HEK293 (cell line): ENCODE data around the gene SORD.
"Not testable (repeated sequence)": the region's sequence is repeated elsewhere in the genome, so short reads cannot be mapped to it uniquely, and the experiment has no call there.

ENCODE experiments used
- CTCF ChIA-PET: fragments of 350-600 bp; formaldehyde crosslinking; extraction: SDS; loops from one replicate; lab custom pipeline; 2021; ENCODE audit warnings: antibody characterized with exemption; lab: Yijun Ruan, JAX
- POLR2A ChIA-PET: fragments of 300-600 bp; formaldehyde crosslinking; extraction: SDS; loops from one replicate; lab custom pipeline; 2020; ENCODE audit warnings: antibody characterized with exemption, inconsistent platforms; lab: Yijun Ruan, JAX
- H3K27ac ChIP-seq: fragments of 200-500 bp; sonication (Bioruptor generic); 2 replicates; pipeline ENCODE4 v1.5.1; 2014; ENCODE audit warnings: low read depth, low read length, control low read depth, inconsistent platforms; ENCODE audit errors: extremely low read depth
- H3K36me3 ChIP-seq, 2 experiments: fragments of 200-500 bp in 1 of 2; sonication (Bioruptor generic) in 1 of 2; 1 replicate in 1 of 2; 2 replicates in 1 of 2; pipeline ENCODE4 v1.5.1; 2014 to 2017; ENCODE audit warnings: inconsistent platforms in 2 of 2, low read length in 2 of 2; ENCODE audit not compliant: control insufficient read depth in 2 of 2, insufficient read depth in 1 of 2
- H3K4me1 ChIP-seq: fragments of 200-500 bp; sonication (Bioruptor generic); 2 replicates; pipeline ENCODE4 v1.5.1; 2014; ENCODE audit warnings: mild to moderate bottlenecking, low read length, inconsistent platforms; ENCODE audit not compliant: control insufficient read depth, insufficient read depth
- H3K4me3 ChIP-seq: 2 replicates; pipeline ENCODE4 v1.5.1; 2011; ENCODE audit warnings: low read depth, mild to moderate bottlenecking, control low read depth, low read length, moderate library complexity
- H3K9me3 ChIP-seq: fragments of 200-500 bp; sonication (Bioruptor generic); 2 replicates; pipeline ENCODE4 v1.5.1; 2014; ENCODE audit warnings: low read depth, low read length, inconsistent platforms; ENCODE audit not compliant: control insufficient read depth, insufficient read depth
- BCL11B ChIP-seq: fragments of 450-650 bp; formaldehyde crosslinking; IDR thresholded peaks from 2 replicates; pipeline ENCODE4 v1.5.1; 2016; ENCODE audit warnings: low read depth, missing biosample characterization, missing genetic modification characterization
- IKZF3 ChIP-seq: fragments of 450-650 bp; IDR thresholded peaks from 2 replicates; pipeline ENCODE4 v1.5.0; 2018; ENCODE audit warnings: missing biosample characterization, mild to moderate bottlenecking, missing genetic modification characterization, moderate library complexity
- KLF8 ChIP-seq: fragments of 450-650 bp; formaldehyde crosslinking; IDR thresholded peaks from 2 replicates; pipeline ENCODE4 v1.5.1; 2016; ENCODE audit warnings: missing biosample characterization, missing genetic modification characterization
- SCRT2 ChIP-seq: fragments of 450-650 bp; formaldehyde crosslinking; IDR thresholded peaks from 2 replicates; pipeline ENCODE4 v1.5.1; 2016; ENCODE audit warnings: missing biosample characterization, missing genetic modification characterization
- SETDB1 ChIP-seq: IDR thresholded peaks from one replicate; pipeline ENCODE4 v1.6.1; 2017; ENCODE audit warnings: mild to moderate bottlenecking, low read length, moderate library complexity, mixed read lengths; ENCODE audit not compliant: insufficient read length
- SP2 ChIP-seq: fragments of 450-650 bp; formaldehyde crosslinking; IDR thresholded peaks from 2 replicates; pipeline ENCODE4 v1.5.1; 2016; ENCODE audit warnings: missing biosample characterization, missing genetic modification characterization
- ZBTB21 ChIP-seq: fragments of 450-650 bp; formaldehyde crosslinking; IDR thresholded peaks from 2 replicates; pipeline ENCODE4 v1.5.1; 2017; ENCODE audit warnings: missing biosample characterization, missing genetic modification characterization
- ZIC2 ChIP-seq: fragments of 450-650 bp; formaldehyde crosslinking; IDR thresholded peaks from 2 replicates; pipeline ENCODE4 v1.5.1; 2016; ENCODE audit warnings: missing biosample characterization, missing genetic modification characterization
- ZNF157 ChIP-seq: fragments of 450-650 bp; formaldehyde crosslinking; IDR thresholded peaks from 2 replicates; pipeline ENCODE4 v1.5.1; 2016; ENCODE audit warnings: missing biosample characterization, missing genetic modification characterization
- ZNF16 ChIP-seq: fragments of 450-650 bp; formaldehyde crosslinking; IDR thresholded peaks from 2 replicates; pipeline ENCODE4 v1.5.1; 2016; ENCODE audit warnings: low read depth, missing biosample characterization, missing genetic modification characterization
- ZNF175 ChIP-seq: fragments of 450-650 bp; formaldehyde crosslinking; IDR thresholded peaks from 2 replicates; pipeline ENCODE4 v1.5.1; 2016; ENCODE audit warnings: missing biosample characterization, missing genetic modification characterization
- ZNF19 ChIP-seq: fragments of 450-650 bp; formaldehyde crosslinking; IDR thresholded peaks from 2 replicates; pipeline ENCODE4; 2016; ENCODE audit warnings: missing biosample characterization, missing genetic modification characterization, low read depth
- ZNF24 ChIP-seq: fragments of 450-650 bp; formaldehyde crosslinking; IDR thresholded peaks from 2 replicates; pipeline ENCODE4 v1.5.1; 2016; ENCODE audit warnings: missing biosample characterization, missing genetic modification characterization
- ZNF292 ChIP-seq: fragments of 450-650 bp; formaldehyde crosslinking; IDR thresholded peaks from 2 replicates; pipeline ENCODE4 v1.5.1; 2016; ENCODE audit warnings: low read depth, missing biosample characterization, missing genetic modification characterization, borderline replicate concordance
- ZNF302 ChIP-seq: fragments of 450-650 bp; formaldehyde crosslinking; IDR thresholded peaks from 2 replicates; pipeline ENCODE4 v1.5.1; 2016; ENCODE audit warnings: missing biosample characterization, missing genetic modification characterization, low read depth
- ZNF366 ChIP-seq: fragments of 450-650 bp; formaldehyde crosslinking; conservative IDR thresholded peaks from 2 replicates; pipeline ENCODE4 v1.5.1; 2016; ENCODE audit warnings: missing biosample characterization, missing genetic modification characterization
- ZNF394 ChIP-seq: fragments of 450-650 bp; formaldehyde crosslinking; IDR thresholded peaks from 2 replicates; pipeline ENCODE4 v1.5.1; 2016; ENCODE audit warnings: missing biosample characterization, missing genetic modification characterization, mild to moderate bottlenecking, moderate library complexity, borderline replicate concordance
- ZNF404 ChIP-seq: fragments of 450-650 bp; formaldehyde crosslinking; IDR thresholded peaks from 2 replicates; pipeline ENCODE4 v1.5.1; 2017; ENCODE audit warnings: missing biosample characterization, missing genetic modification characterization
- ZNF548 ChIP-seq: fragments of 450-650 bp; formaldehyde crosslinking; IDR thresholded peaks from 2 replicates; pipeline ENCODE4 v1.5.1; 2016; ENCODE audit warnings: missing biosample characterization, missing genetic modification characterization
- ZNF561 ChIP-seq: fragments of 450-650 bp; IDR thresholded peaks from 2 replicates; pipeline ENCODE4 v1.5.1; 2018; ENCODE audit warnings: missing biosample characterization, missing genetic modification characterization, borderline replicate concordance
- ZNF596 ChIP-seq: fragments of 450-650 bp; IDR thresholded peaks from 2 replicates; pipeline ENCODE4 v1.5.0; 2018; ENCODE audit warnings: missing biosample characterization, mild to moderate bottlenecking, missing genetic modification characterization, moderate library complexity
- ZNF658 ChIP-seq: fragments of 450-650 bp; formaldehyde crosslinking; IDR thresholded peaks from 2 replicates; pipeline ENCODE4; 2016; ENCODE audit warnings: missing biosample characterization, missing genetic modification characterization
- ZNF768 ChIP-seq: fragments of 450-650 bp; formaldehyde crosslinking; IDR thresholded peaks from 2 replicates; pipeline ENCODE4 v1.5.1; 2018; ENCODE audit warnings: missing biosample characterization, mild to moderate bottlenecking, missing genetic modification characterization
- ZNF830 ChIP-seq: fragments of 450-650 bp; IDR thresholded peaks from 2 replicates; pipeline ENCODE4 v1.5.0; 2018; ENCODE audit warnings: missing biosample characterization, missing genetic modification characterization, low read depth, mild to moderate bottlenecking, moderate library complexity
- ZNF843 ChIP-seq: fragments of 450-650 bp; formaldehyde crosslinking; IDR thresholded peaks from 2 replicates; pipeline ENCODE4 v1.5.1; 2016; ENCODE audit warnings: missing biosample characterization, missing genetic modification characterization
- TF ChIP-seq, protein P1 (sequence below): fragments of 450-650 bp; formaldehyde crosslinking; IDR thresholded peaks from 2 replicates; pipeline ENCODE4 v1.5.1; 2016; ENCODE audit warnings: missing biosample characterization, missing genetic modification characterization
- TF ChIP-seq, protein P2 (sequence below): fragments of 450-650 bp; formaldehyde crosslinking; IDR thresholded peaks from 2 replicates; pipeline ENCODE4 v1.5.1; 2016; ENCODE audit warnings: missing biosample characterization, missing genetic modification characterization

Gene SORD

DNA sequence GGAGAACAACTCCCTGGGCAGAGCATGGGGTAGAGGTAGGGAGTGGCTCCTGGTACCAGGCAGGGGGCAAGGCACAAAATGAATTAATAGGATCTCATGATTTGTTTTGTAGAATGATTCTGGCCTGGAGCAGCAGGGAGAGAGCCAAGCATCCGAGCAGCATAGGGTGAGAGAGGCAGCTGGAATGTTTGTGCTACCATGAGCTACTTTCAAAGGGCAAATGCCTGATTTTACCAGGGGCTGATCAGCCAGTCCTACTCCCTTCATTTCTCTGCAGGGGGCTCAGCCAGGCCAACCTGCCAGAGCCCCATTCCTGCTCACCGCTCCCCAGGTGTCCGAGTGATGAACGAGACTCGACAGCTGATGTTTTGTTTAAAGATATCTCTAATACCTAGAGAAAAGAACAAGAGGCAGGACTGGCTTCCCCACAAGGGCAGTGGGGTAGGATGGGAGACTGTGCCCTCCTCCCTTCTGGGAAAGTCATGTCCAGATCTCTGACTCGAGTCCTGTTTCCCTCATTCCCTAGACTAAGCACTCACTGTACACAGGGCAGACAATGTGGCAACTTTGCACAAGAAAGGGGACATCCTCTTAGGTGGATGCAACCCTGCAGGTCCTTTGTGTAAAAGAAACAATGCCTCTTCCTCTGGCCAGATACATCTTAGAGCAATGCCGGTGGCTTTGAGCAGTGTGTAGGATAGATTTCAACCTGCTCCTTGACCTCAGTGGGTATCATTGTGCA, 78.1 kb downstream of the SORD start:
- Histone ChIP-seq H3K4me3 (no peak overlapping the region), H3K27ac (no peak overlapping the region), H3K9me3 (no peaks in the 10 kb centered on the region), H3K36me3 (no peaks in the 10 kb centered on the region), H3K4me1 (no peaks in the 10 kb centered on the region)
- CTCF ChIA-PET = interaction anchor here (0.6 to 1.5 kb wide), 2 partner anchors 17 to 97 kb away, joined by 3 to 8 read pairs; no protein-coding TSS in a partner anchor
- POLR2A ChIA-PET = no interaction called here
- TF ChIP-seq ZNF658 (tag by site-specific recombination) = no peak
- TF ChIP-seq ZIC2 = peak; percentile 31; the same call in 1 of the 2 replicates
- no peak for TF ChIP-seq ZNF843 (tag by site-specific recombination)
- TF ChIP-seq ZNF561 (tag by site-specific recombination) = no peak

DNA sequence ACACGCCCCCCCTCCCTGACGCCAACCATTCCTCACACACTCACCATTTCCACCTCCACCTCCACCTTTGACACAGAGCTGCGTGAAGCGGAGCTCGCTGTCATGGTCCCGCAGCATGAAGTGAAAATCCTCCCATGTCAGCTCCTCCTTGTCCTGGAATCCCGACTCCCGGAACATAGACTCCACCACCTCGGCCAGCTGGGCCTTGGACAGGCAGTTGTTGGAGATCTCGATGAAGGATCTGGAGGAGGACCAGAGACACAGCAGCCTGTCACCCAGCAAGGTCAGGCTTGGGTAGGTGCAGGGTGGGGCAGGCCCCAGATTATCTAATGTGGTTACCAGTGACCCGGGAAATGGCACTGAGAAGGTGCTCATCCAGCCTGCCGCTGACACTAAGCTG, 78.8 kb downstream of the SORD start:
- POLR2A ChIA-PET = no interaction called here
- CTCF ChIA-PET = interaction anchor here (1.0 kb wide), 1 partner anchor 16 kb away, joined by 7 read pairs; no protein-coding TSS in a partner anchor
- no peak overlapping the region for H3K27ac ChIP-seq
- TF ChIP-seq ZNF843 (tag by site-specific recombination) (no peak), BCL11B (no peak), ZNF404 (tag by site-specific recombination) (no peak), ZNF157 (tag by site-specific recombination) (no peak), SETDB1 (no peak), ZNF302 (tag by site-specific recombination) (no peak), ZNF175 (tag by site-specific recombination) (no peak), IKZF3 (tag by site-specific recombination) (no peak), SCRT2 (tag by site-specific recombination) (no peak), SP2 (tag by site-specific recombination) (no peak), ZNF292 (no peak), ZNF596 (tag by site-specific recombination) (no peak), ZBTB21 (no peak), ZNF830 (tag by site-specific recombination) (no peak)
- H3K4me1 ChIP-seq = no peaks in the 10 kb centered on the region
- H3K4me3 ChIP-seq = no peak overlapping the region
- no peaks in the 10 kb centered on the region for H3K9me3 ChIP-seq
- no peaks in the 10 kb centered on the region for H3K36me3 ChIP-seq

DNA sequence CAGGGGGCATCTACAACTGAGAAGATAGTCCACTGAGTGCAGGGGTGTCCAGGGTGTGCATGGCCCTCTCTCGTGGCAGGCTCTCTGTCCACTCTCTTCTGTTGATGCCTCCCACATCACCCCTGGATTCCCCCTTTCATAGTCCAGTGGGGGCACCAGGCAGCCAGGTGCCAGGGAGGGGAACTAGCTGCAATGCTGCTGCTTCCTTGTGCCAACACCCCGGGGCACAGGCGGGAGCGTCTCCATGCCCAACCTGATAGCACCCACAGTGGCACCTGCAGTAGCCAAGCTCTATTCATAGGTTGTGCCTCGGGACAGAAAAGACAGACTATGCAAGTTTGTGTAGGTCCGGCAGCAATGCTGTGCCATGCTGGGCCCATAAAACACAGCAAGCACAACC, 79.2 kb downstream of the SORD start:
- Histone ChIP-seq H3K27ac (no peak overlapping the region), H3K4me1 (no peaks in the 10 kb centered on the region), H3K4me3 (no peak overlapping the region), H3K9me3 (no peaks in the 10 kb centered on the region), H3K36me3 (no peaks in the 10 kb centered on the region)
- CTCF ChIA-PET = interaction anchor here (1.0 kb wide), 1 partner anchor 16 kb away, joined by 7 read pairs; no protein-coding TSS in a partner anchor
- TF ChIP-seq ZNF16 (tag by site-specific recombination) = no peak
- TF ChIP-seq ZNF366 (tag by site-specific recombination) = no peak
- TF ChIP-seq, protein P1, sequence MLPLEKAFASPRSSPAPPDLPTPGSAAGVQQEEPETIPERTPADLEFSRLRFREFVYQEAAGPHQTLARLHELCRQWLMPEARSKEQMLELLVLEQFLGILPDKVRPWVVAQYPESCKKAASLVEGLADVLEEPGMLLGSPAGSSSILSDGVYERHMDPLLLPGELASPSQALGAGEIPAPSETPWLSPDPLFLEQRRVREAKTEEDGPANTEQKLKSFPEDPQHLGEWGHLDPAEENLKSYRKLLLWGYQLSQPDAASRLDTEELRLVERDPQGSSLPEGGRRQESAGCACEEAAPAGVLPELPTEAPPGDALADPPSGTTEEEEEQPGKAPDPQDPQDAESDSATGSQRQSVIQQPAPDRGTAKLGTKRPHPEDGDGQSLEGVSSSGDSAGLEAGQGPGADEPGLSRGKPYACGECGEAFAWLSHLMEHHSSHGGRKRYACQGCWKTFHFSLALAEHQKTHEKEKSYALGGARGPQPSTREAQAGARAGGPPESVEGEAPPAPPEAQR (tag by site-specific recombination) = no peak
- TF ChIP-seq, protein P2, sequence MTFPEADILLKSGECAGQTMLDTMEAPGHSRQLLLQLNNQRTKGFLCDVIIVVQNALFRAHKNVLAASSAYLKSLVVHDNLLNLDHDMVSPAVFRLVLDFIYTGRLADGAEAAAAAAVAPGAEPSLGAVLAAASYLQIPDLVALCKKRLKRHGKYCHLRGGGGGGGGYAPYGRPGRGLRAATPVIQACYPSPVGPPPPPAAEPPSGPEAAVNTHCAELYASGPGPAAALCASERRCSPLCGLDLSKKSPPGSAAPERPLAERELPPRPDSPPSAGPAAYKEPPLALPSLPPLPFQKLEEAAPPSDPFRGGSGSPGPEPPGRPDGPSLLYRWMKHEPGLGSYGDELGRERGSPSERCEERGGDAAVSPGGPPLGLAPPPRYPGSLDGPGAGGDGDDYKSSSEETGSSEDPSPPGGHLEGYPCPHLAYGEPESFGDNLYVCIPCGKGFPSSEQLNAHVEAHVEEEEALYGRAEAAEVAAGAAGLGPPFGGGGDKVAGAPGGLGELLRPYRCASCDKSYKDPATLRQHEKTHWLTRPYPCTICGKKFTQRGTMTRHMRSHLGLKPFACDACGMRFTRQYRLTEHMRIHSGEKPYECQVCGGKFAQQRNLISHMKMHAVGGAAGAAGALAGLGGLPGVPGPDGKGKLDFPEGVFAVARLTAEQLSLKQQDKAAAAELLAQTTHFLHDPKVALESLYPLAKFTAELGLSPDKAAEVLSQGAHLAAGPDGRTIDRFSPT = no peak
- TF ChIP-seq ZNF24 = no peak
- no peak for TF ChIP-seq ZNF394
- TF ChIP-seq BCL11B = no peak
- no peak for TF ChIP-seq ZNF19 (tag by site-specific recombination)
- TF ChIP-seq ZNF768 (tag by site-specific recombination) = no peak
- TF ChIP-seq ZNF548 = no peak
- TF ChIP-seq KLF8 (tag by site-specific recombination) = no peak
- POLR2A ChIA-PET = no interaction called here

DNA sequence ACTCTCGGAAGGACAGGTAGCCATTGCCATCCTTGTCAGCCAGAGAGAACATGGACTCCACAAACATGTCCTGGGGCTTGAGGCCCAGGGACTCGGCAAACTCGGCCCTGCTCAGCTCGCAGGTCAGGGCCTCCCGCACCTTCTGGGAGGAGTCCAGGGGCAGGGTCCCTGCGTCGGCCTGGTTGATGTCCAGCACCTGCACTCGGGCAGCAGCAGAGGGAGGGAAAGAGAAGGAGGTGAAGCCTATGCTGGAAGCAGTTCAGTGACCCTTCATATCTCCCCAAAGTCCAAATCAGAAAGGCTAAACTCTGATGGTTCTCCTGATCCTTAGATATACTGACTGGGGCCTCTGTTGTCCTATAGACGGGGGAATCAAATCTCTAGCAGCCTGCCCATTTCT, 81.2 kb downstream of the SORD start:
- H3K9me3 ChIP-seq, H3K27ac ChIP-seq, H3K36me3 ChIP-seq, H3K4me3 ChIP-seq, POLR2A ChIA-PET, H3K4me1 ChIP-seq, CTCF ChIA-PET: not testable (repeated sequence)
